DND-41 (cell line): ENCODE results near the gene MVD.
A peak's percentile ranks its signal among the peaks of the same experiment; 100 is the strongest.
"Not testable (repeated sequence)": the region's sequence is repeated elsewhere in the genome, so short reads cannot be mapped to it uniquely, and the experiment has no call there.

Source experiments
- ATAC-seq: fragments of 200-7000 bp; cut with Tn5 transposase; 3 replicates; pipeline ENCODE4 v1.9.1; 2021; ENCODE audit warnings: low read depth; ENCODE audit not compliant: insufficient read depth
- DNase-seq: peaks from one replicate; pipeline ENCODE4 v3.0.0-alpha.2; 2020
- H2AFZ ChIP-seq: 2 replicates; pipeline ENCODE4 v1.6.0; 2012; ENCODE audit warnings: low read depth, low read length
- H3K27ac ChIP-seq: 2 replicates; pipeline ENCODE4 v1.5.1; 2012; ENCODE audit warnings: low read length, inconsistent platforms
- H3K27me3 ChIP-seq: fragments of 200-600 bp; sonication (generic); 2 replicates; pipeline ENCODE4 v1.6.0; 2012; ENCODE audit warnings: low read length, mild to moderate bottlenecking, inconsistent platforms; ENCODE audit not compliant: insufficient read depth, poor library complexity
- H3K36me3 ChIP-seq: 2 replicates; pipeline ENCODE4 v1.5.1; 2012; ENCODE audit warnings: low read length, inconsistent platforms; ENCODE audit not compliant: insufficient read depth
- H3K4me1 ChIP-seq: 2 replicates; pipeline ENCODE4 v1.5.1; 2012; ENCODE audit warnings: mild to moderate bottlenecking, low read length; ENCODE audit not compliant: insufficient read depth
- H3K4me2 ChIP-seq: 2 replicates; pipeline ENCODE4 v1.6.0; 2012; ENCODE audit warnings: mild to moderate bottlenecking, moderate library complexity, low read length, inconsistent platforms; ENCODE audit not compliant: insufficient read depth
- H3K4me3 ChIP-seq, 2 experiments: fragments of 200-600 bp in 1 of 2; shearing (Covaris generic) in 1 of 2; 2 replicates each; pipeline ENCODE4 v1.5.1; 2012 to 2016; ENCODE audit warnings: inconsistent platforms in 2 of 2, low read length in 2 of 2, mild to moderate bottlenecking in 2 of 2, low read depth in 1 of 2, moderate library complexity in 1 of 2
- H3K79me2 ChIP-seq: 2 replicates; pipeline ENCODE4 v1.6.0; 2012; ENCODE audit warnings: low read length, inconsistent platforms; ENCODE audit not compliant: insufficient read depth
- H3K9ac ChIP-seq: 2 replicates; pipeline ENCODE4 v1.6.0; 2012; ENCODE audit warnings: low read depth, mild to moderate bottlenecking, inconsistent platforms, low read length, moderate library complexity
- H3K9me3 ChIP-seq: 2 replicates; pipeline ENCODE4 v1.5.1; 2012; ENCODE audit warnings: low read length, moderate library complexity, mild to moderate bottlenecking, inconsistent platforms; ENCODE audit not compliant: insufficient read depth, severe bottlenecking
- H4K20me1 ChIP-seq: 2 replicates; pipeline ENCODE4 v1.6.0; 2012; ENCODE audit warnings: low read length; ENCODE audit not compliant: insufficient read depth
- EZH2 ChIP-seq: IDR thresholded peaks from 3 replicates; pipeline ENCODE4 v1.6.1; 2012; ENCODE audit warnings: borderline replicate concordance, low read depth, mild to moderate bottlenecking, moderate library complexity, low read length, inconsistent platforms; ENCODE audit not compliant: severe bottlenecking
- TF ChIP-seq, protein P1 (sequence below): IDR thresholded peaks from 2 replicates; pipeline ENCODE4 v1.5.1; 2012; ENCODE audit warnings: borderline replicate concordance, low read length, moderate library complexity, mild to moderate bottlenecking; ENCODE audit not compliant: poor library complexity, severe bottlenecking; ENCODE audit errors: extremely low read depth

MVD gene

GRCh38 chr16:88610909-88611812 lies 51.7 kb downstream of the MVD start:
- TF ChIP-seq EZH2, result no peak
- TF ChIP-seq, protein P1, sequence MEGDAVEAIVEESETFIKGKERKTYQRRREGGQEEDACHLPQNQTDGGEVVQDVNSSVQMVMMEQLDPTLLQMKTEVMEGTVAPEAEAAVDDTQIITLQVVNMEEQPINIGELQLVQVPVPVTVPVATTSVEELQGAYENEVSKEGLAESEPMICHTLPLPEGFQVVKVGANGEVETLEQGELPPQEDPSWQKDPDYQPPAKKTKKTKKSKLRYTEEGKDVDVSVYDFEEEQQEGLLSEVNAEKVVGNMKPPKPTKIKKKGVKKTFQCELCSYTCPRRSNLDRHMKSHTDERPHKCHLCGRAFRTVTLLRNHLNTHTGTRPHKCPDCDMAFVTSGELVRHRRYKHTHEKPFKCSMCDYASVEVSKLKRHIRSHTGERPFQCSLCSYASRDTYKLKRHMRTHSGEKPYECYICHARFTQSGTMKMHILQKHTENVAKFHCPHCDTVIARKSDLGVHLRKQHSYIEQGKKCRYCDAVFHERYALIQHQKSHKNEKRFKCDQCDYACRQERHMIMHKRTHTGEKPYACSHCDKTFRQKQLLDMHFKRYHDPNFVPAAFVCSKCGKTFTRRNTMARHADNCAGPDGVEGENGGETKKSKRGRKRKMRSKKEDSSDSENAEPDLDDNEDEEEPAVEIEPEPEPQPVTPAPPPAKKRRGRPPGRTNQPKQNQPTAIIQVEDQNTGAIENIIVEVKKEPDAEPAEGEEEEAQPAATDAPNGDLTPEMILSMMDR, result no peak
- Histone ChIP-seq H3K79me2 (peaks cover 48% of the 10 kb centered on the region), H3K36me3 (peaks cover 90% of the 10 kb centered on the region), H2AFZ (no peak overlapping the region), H3K4me3 (no peak overlapping the region), H4K20me1 (peaks cover 45% of the 10 kb centered on the region), H3K27ac (no peak overlapping the region), H3K9ac (no peak overlapping the region), H3K4me2 (no peak overlapping the region), H3K9me3 (no peaks in the 10 kb centered on the region), H3K27me3 (no peaks in the 10 kb centered on the region), H3K4me1 (no peaks in the 10 kb centered on the region)
- DNase-seq (no peak), ATAC-seq (no peak)

DNA sequence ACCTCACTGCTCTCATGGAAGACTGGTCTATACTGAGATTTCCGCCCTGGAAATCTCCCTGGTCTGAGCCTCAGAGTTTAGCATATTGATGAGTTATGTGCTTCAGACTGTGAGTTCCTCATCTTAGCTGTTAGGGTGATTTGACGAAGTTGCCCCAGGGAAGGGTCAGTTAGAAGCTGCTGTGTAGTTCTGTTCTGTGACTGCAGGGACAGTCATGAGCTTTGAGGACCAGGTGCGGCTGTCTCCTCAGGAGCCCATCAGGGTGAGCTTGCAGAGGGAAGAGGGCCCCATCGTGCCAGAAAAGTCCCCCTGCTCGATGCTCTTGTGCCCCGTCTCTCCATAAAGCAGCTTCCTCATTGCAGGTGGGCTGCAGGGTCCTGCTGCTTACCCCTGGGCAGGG lies 52.8 kb downstream of the MVD start:
- Histone ChIP-seq H2AFZ (no peak overlapping the region), H3K27me3 (no peaks in the 10 kb centered on the region), H3K9me3 (no peaks in the 10 kb centered on the region), H3K4me2 (no peak overlapping the region), H3K4me1 (no peaks in the 10 kb centered on the region), H3K9ac (no peak overlapping the region), H3K36me3 (peaks cover 90% of the 10 kb centered on the region), H4K20me1 (peaks cover 39% of the 10 kb centered on the region), H3K79me2 (peaks cover 41% of the 10 kb centered on the region), H3K4me3 (no peak overlapping the region), H3K27ac (no peak overlapping the region)
- TF ChIP-seq, protein P1, result peak; percentile 38
- no peak for TF ChIP-seq EZH2
- DNase-seq, result no peak
- no peak; the same call in 2 of the 3 replicates for ATAC-seq

DNA sequence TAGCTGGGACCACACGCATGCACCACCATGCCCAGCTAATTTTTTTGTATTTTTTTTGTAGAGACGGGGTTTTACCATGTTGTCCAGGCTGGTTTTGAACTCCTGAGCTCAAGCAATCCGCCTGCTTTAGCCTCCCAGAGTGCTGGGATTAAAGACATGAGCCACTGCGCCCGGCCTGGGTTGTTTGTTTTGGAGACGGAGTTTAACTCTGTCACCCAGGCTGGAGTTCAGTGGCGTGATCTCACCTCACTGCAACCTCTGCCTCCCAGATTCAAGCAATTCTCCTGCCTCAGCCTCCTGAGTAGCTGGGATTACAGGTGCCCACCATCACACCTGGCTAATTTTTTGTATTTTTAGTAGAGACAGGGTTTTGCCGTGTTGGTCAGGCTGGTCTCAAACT lies 53.5 kb downstream of the MVD start:
- Histone ChIP-seq H4K20me1 (peaks cover 35% of the 10 kb centered on the region), H3K79me2 (peaks cover 37% of the 10 kb centered on the region), H3K36me3 (peaks cover 92% of the 10 kb centered on the region)
- H3K4me3 ChIP-seq, H3K9ac ChIP-seq, H3K4me2 ChIP-seq, ATAC-seq, H3K27ac ChIP-seq, H3K27me3 ChIP-seq, DNase-seq, H3K9me3 ChIP-seq, H3K4me1 ChIP-seq, H2AFZ ChIP-seq: not testable (repeated sequence)

GRCh38 chr16:88608076-88608475 lies 54.8 kb downstream of the MVD start:
- no peak overlapping the region for H3K4me2 ChIP-seq
- no peaks in the 10 kb centered on the region for H3K9me3 ChIP-seq
- H4K20me1 ChIP-seq, result peaks cover 26% of the 10 kb centered on the region
- H2AFZ ChIP-seq, result no peak overlapping the region
- ATAC-seq (no peak), DNase-seq (no peak)
- H3K36me3 ChIP-seq, result peaks cover 85% of the 10 kb centered on the region
- no peaks in the 10 kb centered on the region for H3K4me1 ChIP-seq
- no peak overlapping the region for H3K4me3 ChIP-seq
- H3K27me3 ChIP-seq, result no peaks in the 10 kb centered on the region
- H3K9ac ChIP-seq, result no peak overlapping the region
- no peak overlapping the region for H3K27ac ChIP-seq
- no peak for TF ChIP-seq EZH2
- TF ChIP-seq, protein P1, result no peak
- peaks cover 24% of the 10 kb centered on the region for H3K79me2 ChIP-seq
